DMS 273 treated with DMSO at 0.1 percent for 48 hours (cell line): ENCODE results near the gene PCLAF.

ENCODE experiments used
- DNase-seq: peaks from one replicate; lab custom pipeline; 2025; lab: John Stamatoyannopoulos, UW

PCLAF gene

GRCh38 chr15:64315216-64315615 lies 66.0 kb downstream of the PCLAF start:
- no peak for DNase-seq

DNA sequence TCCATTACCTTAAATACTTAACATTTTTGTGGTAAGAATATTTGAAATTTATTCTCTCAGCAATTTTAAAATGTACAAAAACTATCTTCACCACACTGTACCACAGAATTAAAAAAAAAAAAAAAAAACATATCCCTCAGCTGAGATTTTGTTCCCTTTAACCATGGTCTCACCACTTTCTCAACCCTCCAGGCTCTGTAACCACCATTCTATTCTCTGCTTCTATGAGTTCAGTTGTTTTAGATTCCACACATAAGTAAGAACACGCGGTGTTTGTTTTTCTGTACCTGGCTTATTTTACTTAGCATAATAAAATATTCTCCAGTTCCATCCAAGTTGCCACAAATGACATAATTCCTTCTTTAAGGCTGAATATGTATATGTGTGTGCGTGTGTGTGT lies 66.8 kb downstream of the PCLAF start:
- no peak for DNase-seq
